Measurements from ENCODE around the gene PPFIA1. TPM values are rescaled to one million over a fixed set of nuclear protein-coding genes. Genes with fewer than 3 reads are reported as not detected.
"Not testable (repeated sequence)": the region's sequence is repeated elsewhere in the genome, so short reads cannot be mapped to it uniquely, and the experiment has no call there.

PPFIA1 gene
- total RNA-seq, 2 donors from 2014 or later: 46.9 to 47.5 TPM

DNA sequence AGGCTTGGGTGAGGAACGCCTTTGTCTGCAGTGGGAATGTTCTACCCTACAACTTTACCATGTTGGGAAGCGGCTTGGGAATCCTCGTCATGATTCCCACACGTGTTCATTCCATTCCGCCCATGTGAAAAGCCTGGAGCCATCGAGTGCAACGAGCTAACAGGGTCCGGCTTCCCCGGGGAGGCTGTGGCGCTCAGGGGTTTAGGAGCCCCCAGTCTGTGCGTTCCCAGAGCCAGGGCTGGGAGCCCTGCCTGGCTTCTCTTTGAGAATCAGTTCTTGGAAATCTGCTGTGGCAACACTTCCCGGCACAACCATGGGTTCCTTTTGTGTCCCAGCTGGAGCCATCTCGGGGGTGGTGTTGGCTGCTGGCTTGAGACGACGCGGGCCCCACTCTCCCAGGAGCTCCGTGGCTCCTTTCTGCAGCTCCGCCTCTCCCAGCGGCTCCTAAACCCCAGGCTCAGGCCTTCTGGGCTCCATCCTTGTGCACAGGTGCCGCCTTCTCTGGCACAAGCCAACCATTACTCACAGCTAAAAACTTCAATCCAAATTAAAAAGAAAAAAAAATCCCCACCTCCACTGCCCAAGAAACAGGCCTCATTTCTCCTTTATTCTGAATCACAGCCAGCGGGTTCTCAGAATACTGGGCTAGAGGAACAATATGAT is 18.7 kb upstream of the PPFIA1 start:
- intact Hi-C loops (cut with DNase I): no loop called here
- no peak for TF ChIP-seq CTCF (IDR thresholded peaks at IDR 0.05)
- no peak overlapping the region for H3K27ac ChIP-seq
- no peak overlapping the region for H3K4me3 ChIP-seq
- no peak overlapping the region for H3K9ac ChIP-seq (ENCODE audit: low read depth in 2 of 2, low read length in 2 of 2)
- no peaks in the 10 kb centered on the region for H3K9me3 ChIP-seq
- no peaks in the 10 kb centered on the region for H3K4me1 ChIP-seq
- H3K36me3 ChIP-seq: no peaks in the 10 kb centered on the region
- H3K27me3 ChIP-seq: no peaks in the 10 kb centered on the region
- DNase-seq: no peak

GRCh38 chr11:70252844-70253243 is 17.6 kb upstream of the PPFIA1 start:
- H3K36me3 ChIP-seq: no peaks in the 10 kb centered on the region
- H3K27ac ChIP-seq: no peak overlapping the region
- intact Hi-C loops (cut with DNase I): no loop called here
- no peak overlapping the region for H3K4me3 ChIP-seq
- H3K9ac ChIP-seq (ENCODE audit: low read depth in 2 of 2, low read length in 2 of 2): no peak overlapping the region
- H3K9me3 ChIP-seq: no peaks in the 10 kb centered on the region
- H3K27me3 ChIP-seq: no peaks in the 10 kb centered on the region
- no peak for TF ChIP-seq CTCF (IDR thresholded peaks at IDR 0.05)
- H3K4me1 ChIP-seq: no peaks in the 10 kb centered on the region
- DNase-seq: no peak

DNA sequence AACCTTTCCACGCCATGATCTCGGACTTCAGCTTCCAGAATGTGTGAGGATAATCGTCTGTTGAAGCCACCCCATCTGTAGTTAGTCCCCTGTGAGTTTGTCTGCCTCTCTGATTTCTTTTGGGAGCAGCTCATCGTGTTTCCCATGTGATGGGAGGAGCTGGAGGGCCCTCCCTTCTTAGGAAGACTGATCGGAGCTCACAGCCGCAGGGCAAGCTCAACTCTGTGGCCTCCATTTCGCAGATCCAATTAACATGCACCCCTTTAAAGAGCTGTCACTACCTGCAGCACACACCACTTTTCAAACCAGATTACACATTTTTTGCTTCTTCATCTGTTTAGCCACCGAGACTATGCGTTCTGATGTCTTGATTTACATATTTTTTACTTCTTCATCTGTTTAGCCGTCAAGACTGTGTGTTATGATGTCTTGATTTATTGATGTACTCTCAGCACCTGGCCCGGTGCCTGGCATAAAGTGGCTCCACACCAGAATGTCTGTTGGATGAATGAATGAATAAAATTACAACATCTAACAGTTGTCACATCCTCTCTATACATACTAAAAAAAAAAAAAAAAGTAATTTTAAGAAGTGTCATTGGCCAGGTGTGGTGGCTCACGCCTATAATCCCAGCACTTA is 14.9 kb upstream of the PPFIA1 start:
- DNase-seq: no peak
- intact Hi-C loops (cut with DNase I): no loop called here
- no peaks in the 10 kb centered on the region for H3K27me3 ChIP-seq
- H3K27ac ChIP-seq: no peak overlapping the region
- H3K4me1 ChIP-seq: no peaks in the 10 kb centered on the region
- H3K9ac ChIP-seq (ENCODE audit: low read depth in 2 of 2, low read length in 2 of 2): no peak overlapping the region
- H3K36me3 ChIP-seq: no peaks in the 10 kb centered on the region
- no peak overlapping the region for H3K4me3 ChIP-seq
- H3K9me3 ChIP-seq: no peaks in the 10 kb centered on the region
- TF ChIP-seq CTCF (IDR thresholded peaks at IDR 0.05): no peak

GRCh38 chr11:70259077-70259476 is 11.4 kb upstream of the PPFIA1 start:
- H3K27ac ChIP-seq; H3K9me3 ChIP-seq; H3K36me3 ChIP-seq; H3K4me1 ChIP-seq; H3K4me3 ChIP-seq; intact Hi-C loops (cut with DNase I); H3K27me3 ChIP-seq; DNase-seq; H3K9ac ChIP-seq (ENCODE audit: low read depth in 2 of 2, low read length in 2 of 2): not testable (repeated sequence)

DNA sequence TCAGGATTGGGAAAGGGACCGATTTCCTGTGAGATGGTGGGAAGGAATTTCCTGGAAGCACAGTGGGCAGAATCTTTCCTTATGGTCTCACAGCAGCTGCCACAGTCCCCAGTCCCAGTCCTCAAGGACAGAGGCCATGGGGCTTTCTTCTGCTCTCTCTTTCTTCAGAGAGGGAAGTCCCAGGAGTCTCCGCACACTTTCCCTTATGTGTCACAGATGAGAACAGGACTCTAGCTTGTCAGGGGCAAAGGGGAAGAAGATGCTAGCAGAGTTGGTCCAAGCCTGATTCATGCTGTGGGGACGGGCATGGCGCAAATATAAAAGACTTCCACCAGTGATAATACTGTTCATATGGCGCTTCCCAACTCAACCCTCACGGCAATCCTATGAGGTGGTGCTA is 7.5 kb upstream of the PPFIA1 start:
- Histone ChIP-seq H3K27me3 (no peaks in the 10 kb centered on the region), H3K9me3 (no peaks in the 10 kb centered on the region), H3K27ac (no peak overlapping the region), H3K36me3 (no peaks in the 10 kb centered on the region), H3K4me3 (no peak overlapping the region), H3K4me1 (no peaks in the 10 kb centered on the region), H3K9ac (ENCODE audit: low read depth in 2 of 2, low read length in 2 of 2) (no peak overlapping the region)
- intact Hi-C loops (cut with DNase I): no loop called here
- DNase-seq: no peak
- TF ChIP-seq CTCF (IDR thresholded peaks at IDR 0.05): no peak

DNA sequence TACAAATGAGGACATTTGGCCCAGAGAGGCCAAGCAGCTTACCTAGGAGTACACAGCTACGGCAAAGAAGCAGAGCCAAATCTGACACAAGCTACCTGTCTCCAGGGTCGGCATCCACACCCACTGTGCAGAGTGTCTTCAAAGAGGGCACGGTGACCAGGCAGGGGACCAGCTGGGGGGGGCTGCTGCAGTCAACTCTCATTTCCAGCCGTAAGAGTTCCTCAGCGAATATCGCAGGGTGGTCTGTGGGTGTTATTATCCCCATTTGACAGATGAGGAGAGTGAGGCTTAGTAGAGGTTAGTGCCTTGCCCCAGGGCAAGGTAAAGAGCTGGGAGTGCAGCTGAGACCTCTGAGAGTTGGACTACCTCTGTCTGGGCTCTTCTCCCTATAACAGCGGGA is 7.1 kb upstream of the PPFIA1 start:
- H3K27ac ChIP-seq: no peak overlapping the region
- no peaks in the 10 kb centered on the region for H3K9me3 ChIP-seq
- intact Hi-C loops (cut with DNase I): no loop called here
- no peak for TF ChIP-seq CTCF (IDR thresholded peaks at IDR 0.05)
- no peak for DNase-seq
- no peaks in the 10 kb centered on the region for H3K36me3 ChIP-seq
- no peak overlapping the region for H3K9ac ChIP-seq (ENCODE audit: low read depth in 2 of 2, low read length in 2 of 2)
- H3K27me3 ChIP-seq: no peaks in the 10 kb centered on the region
- no peaks in the 10 kb centered on the region for H3K4me1 ChIP-seq
- no peak overlapping the region for H3K4me3 ChIP-seq
